ENCODE data around the gene STAC2.

STAC2 gene

DNA sequence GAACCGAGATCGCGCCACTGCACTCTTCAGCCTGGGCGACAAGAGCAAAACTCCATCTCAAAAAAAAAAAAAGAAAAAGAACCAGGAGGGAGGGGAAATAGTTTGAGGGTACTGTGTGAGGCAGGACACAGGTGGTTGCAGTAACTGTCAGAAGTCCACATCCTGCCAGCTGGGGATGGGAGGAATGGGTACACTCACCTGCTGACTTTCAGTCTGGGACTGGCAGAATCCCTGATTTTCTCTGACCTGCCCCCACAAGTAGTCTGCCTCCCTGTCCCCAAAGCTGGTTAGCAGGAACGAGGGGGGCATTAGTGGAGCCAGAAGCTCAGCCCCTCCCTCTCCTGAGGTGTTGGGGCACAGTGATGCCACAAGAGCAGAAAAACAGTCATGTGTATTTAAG lies 52.7 kb downstream of the STAC2 start:
- H2AFZ ChIP-seq (ENCODE audit: low read length) = no peak overlapping the region
- no peak overlapping the region for H3K9ac ChIP-seq (ENCODE audit: low read depth, low read length, poor library complexity)
- H2AK5ac ChIP-seq (ENCODE audit: low read depth, low read length) = no peak overlapping the region
- no peak overlapping the region for H3K27ac ChIP-seq (replicated peaks; ENCODE audit: low read length)
- DNase-seq (ENCODE audit: low spot score) = no peak
- H2BK12ac ChIP-seq (ENCODE audit: low read length) = no peak overlapping the region
- H2BK120ac ChIP-seq (ENCODE audit: low read depth, low read length) = no peak overlapping the region
- no peaks in the 10 kb centered on the region for H3K27me3 ChIP-seq (ENCODE audit: control insufficient read depth in 3 of 3, insufficient read depth in 3 of 3, low read depth in 1 of 3, low read length in 3 of 3)
- H4K8ac ChIP-seq (ENCODE audit: low read depth, low read length) = no peak overlapping the region
- WGBS, 2 donors (ENCODE audit: extremely low coverage in 2 of 2, insufficient read length in 2 of 2, insufficient replicate concordance in 1 of 2) = no CpG with 5 or more reads among the region's 5 CpGs
- H3K4ac ChIP-seq (ENCODE audit: low read length) = no peak overlapping the region
- no peak overlapping the region for H2BK5ac ChIP-seq (ENCODE audit: low read length)
- no peak overlapping the region for H3K23ac ChIP-seq (ENCODE audit: low read depth, low read length, poor library complexity)
- H3K14ac ChIP-seq (ENCODE audit: low read length) = no peak overlapping the region
- peak overlapping the region; percentile 27 for H3K18ac ChIP-seq (ENCODE audit: low read length)
- peaks cover 0 to 9% of the 10 kb centered on the region in 2 donors for H3K4me1 ChIP-seq (ENCODE audit: control insufficient read depth in 2 of 2, insufficient read depth in 1 of 2, low read depth in 1 of 2, low read length in 2 of 2)
- H3K79me1 ChIP-seq (ENCODE audit: low read depth, low read length) = no peaks in the 10 kb centered on the region
- H3K4me3 ChIP-seq (ENCODE audit: low read length in 2 of 2) = no peak overlapping the region
- peaks cover 0 to 2% of the 10 kb centered on the region in 2 donors for H3K9me3 ChIP-seq (replicated peaks in 1 of 2; ENCODE audit: control insufficient read depth in 2 of 2, insufficient read depth in 1 of 2, low read depth in 1 of 2, low read length in 2 of 2)
- no peak overlapping the region for H4K91ac ChIP-seq (ENCODE audit: low read depth, low read length, poor library complexity)
- H2BK15ac ChIP-seq (ENCODE audit: low read length) = no peak overlapping the region
- H3K36me3 ChIP-seq (replicated peaks in 1 of 2; ENCODE audit: control insufficient read depth in 2 of 2, insufficient read depth in 2 of 2, low read length in 2 of 2) = peaks cover 8 to 22% of the 10 kb centered on the region in 2 donors
- no peak overlapping the region for H3K4me2 ChIP-seq (ENCODE audit: insufficient read depth, low read length, poor library complexity, severe bottlenecking)

DNA sequence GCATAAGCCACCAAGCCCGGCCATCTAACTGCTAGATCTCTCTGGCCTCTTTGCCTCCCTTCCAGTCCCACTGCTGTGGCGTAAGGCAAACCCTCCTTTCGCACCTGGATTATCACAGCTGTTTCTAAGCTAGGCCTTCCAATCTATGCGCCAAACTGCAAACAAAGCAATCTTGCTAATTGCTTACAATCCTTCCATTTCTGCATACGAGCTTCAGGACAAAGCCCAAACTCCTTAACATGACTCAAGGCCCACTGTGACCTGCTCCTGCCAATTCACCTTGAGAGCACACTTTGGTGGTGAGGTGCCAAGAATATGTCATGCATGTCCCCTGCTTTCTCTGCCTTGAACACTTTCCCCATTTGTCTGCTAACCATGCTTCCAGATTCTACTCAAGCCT lies 53.8 kb downstream of the STAC2 start:
- Histone ChIP-seq H3K9ac (ENCODE audit: low read depth, low read length, poor library complexity) (no peak overlapping the region), H3K4me3 (ENCODE audit: low read length in 2 of 2) (no peak overlapping the region), H3K27me3 (ENCODE audit: control insufficient read depth in 3 of 3, insufficient read depth in 3 of 3, low read depth in 1 of 3, low read length in 3 of 3) (peaks cover 0 to 7% (median 7%) of the 10 kb centered on the region in 3 experiments), H3K18ac (ENCODE audit: low read length) (peak overlapping the region; percentile 18), H4K8ac (ENCODE audit: low read depth, low read length) (no peak overlapping the region), H3K27ac (replicated peaks; ENCODE audit: low read length) (no peak overlapping the region), H3K4me2 (ENCODE audit: insufficient read depth, low read length, poor library complexity, severe bottlenecking) (no peak overlapping the region), H3K4ac (ENCODE audit: low read length) (no peak overlapping the region), H2BK12ac (ENCODE audit: low read length) (peak overlapping the region; percentile 79), H3K14ac (ENCODE audit: low read length) (no peak overlapping the region), H3K9me3 (replicated peaks in 1 of 2; ENCODE audit: control insufficient read depth in 2 of 2, insufficient read depth in 1 of 2, low read depth in 1 of 2, low read length in 2 of 2) (peaks cover 0 to 2% of the 10 kb centered on the region in 2 donors), H2AK5ac (ENCODE audit: low read depth, low read length) (no peak overlapping the region), H3K79me1 (ENCODE audit: low read depth, low read length) (no peaks in the 10 kb centered on the region), H2BK15ac (ENCODE audit: low read length) (no peak overlapping the region), H3K23ac (ENCODE audit: low read depth, low read length, poor library complexity) (no peak overlapping the region), H4K91ac (ENCODE audit: low read depth, low read length, poor library complexity) (no peak overlapping the region), H2AFZ (ENCODE audit: low read length) (no peak overlapping the region), H3K4me1 (ENCODE audit: control insufficient read depth in 2 of 2, insufficient read depth in 1 of 2, low read depth in 1 of 2, low read length in 2 of 2) (peaks cover 0 to 9% of the 10 kb centered on the region in 2 donors), H2BK5ac (ENCODE audit: low read length) (no peak overlapping the region), H2BK120ac (ENCODE audit: low read depth, low read length) (no peak overlapping the region), H3K36me3 (replicated peaks in 1 of 2; ENCODE audit: control insufficient read depth in 2 of 2, insufficient read depth in 2 of 2, low read length in 2 of 2) (peaks cover 0 to 10% of the 10 kb centered on the region in 2 donors)
- DNase-seq (ENCODE audit: low spot score) = no peak
- no CpG with 5 or more reads among the region's 5 CpGs for WGBS, 2 donors (ENCODE audit: extremely low coverage in 2 of 2, insufficient read length in 2 of 2, insufficient replicate concordance in 1 of 2)

DNA sequence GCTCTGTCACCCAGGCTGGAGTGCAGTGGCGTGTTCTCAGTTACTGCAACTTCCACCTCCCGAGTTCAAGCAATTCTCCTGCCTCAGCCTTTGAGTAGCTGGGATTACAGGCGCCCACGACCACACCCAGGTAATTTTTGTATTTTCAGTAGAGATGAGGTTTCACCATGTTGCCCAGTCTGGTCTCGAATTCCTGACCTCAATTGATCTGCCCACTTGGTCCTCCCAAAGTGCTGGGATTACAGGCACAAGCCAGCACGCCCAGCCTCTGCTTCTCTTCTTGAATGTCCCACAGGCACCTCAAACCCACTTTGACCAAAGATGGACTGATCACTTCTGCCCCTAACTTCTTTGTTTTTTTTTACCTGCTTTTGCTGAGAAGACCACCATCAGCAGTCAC lies 55.2 kb downstream of the STAC2 start:
- H3K36me3 ChIP-seq (replicated peaks in 1 of 2; ENCODE audit: control insufficient read depth in 2 of 2, insufficient read depth in 2 of 2, low read length in 2 of 2) = no peaks in the 10 kb centered on the region
- no peak overlapping the region for H2BK15ac ChIP-seq (ENCODE audit: low read length)
- no peak overlapping the region for H2AK5ac ChIP-seq (ENCODE audit: low read depth, low read length)
- H2BK120ac ChIP-seq (ENCODE audit: low read depth, low read length) = no peak overlapping the region
- no peak overlapping the region for H3K18ac ChIP-seq (ENCODE audit: low read length)
- H3K14ac ChIP-seq (ENCODE audit: low read length) = no peak overlapping the region
- no peak for DNase-seq (ENCODE audit: low spot score)
- H4K8ac ChIP-seq (ENCODE audit: low read depth, low read length) = no peak overlapping the region
- H3K23ac ChIP-seq (ENCODE audit: low read depth, low read length, poor library complexity) = no peak overlapping the region
- H2BK5ac ChIP-seq (ENCODE audit: low read length) = no peak overlapping the region
- peaks cover 0 to 21% (median 20%) of the 10 kb centered on the region in 3 experiments for H3K27me3 ChIP-seq (ENCODE audit: control insufficient read depth in 3 of 3, insufficient read depth in 3 of 3, low read depth in 1 of 3, low read length in 3 of 3)
- no peak overlapping the region for H3K4me3 ChIP-seq (ENCODE audit: low read length in 2 of 2)
- H4K91ac ChIP-seq (ENCODE audit: low read depth, low read length, poor library complexity) = no peak overlapping the region
- peaks cover 0 to 9% of the 10 kb centered on the region in 2 donors for H3K4me1 ChIP-seq (ENCODE audit: control insufficient read depth in 2 of 2, insufficient read depth in 1 of 2, low read depth in 1 of 2, low read length in 2 of 2)
- no peak overlapping the region for H3K4ac ChIP-seq (ENCODE audit: low read length)
- no peak overlapping the region for H3K9ac ChIP-seq (ENCODE audit: low read depth, low read length, poor library complexity)
- no peak overlapping the region for H2AFZ ChIP-seq (ENCODE audit: low read length)
- H3K4me2 ChIP-seq (ENCODE audit: insufficient read depth, low read length, poor library complexity, severe bottlenecking) = no peak overlapping the region
- H2BK12ac ChIP-seq (ENCODE audit: low read length) = no peak overlapping the region
- no peak overlapping the region for H3K27ac ChIP-seq (replicated peaks; ENCODE audit: low read length)
- H3K79me1 ChIP-seq (ENCODE audit: low read depth, low read length) = no peaks in the 10 kb centered on the region
- peaks cover 0 to 2% of the 10 kb centered on the region in 2 donors for H3K9me3 ChIP-seq (replicated peaks in 1 of 2; ENCODE audit: control insufficient read depth in 2 of 2, insufficient read depth in 1 of 2, low read depth in 1 of 2, low read length in 2 of 2)
- no CpG with 5 or more reads among the region's 6 CpGs for WGBS, 2 donors (ENCODE audit: extremely low coverage in 2 of 2, insufficient read length in 2 of 2, insufficient replicate concordance in 1 of 2)

DNA sequence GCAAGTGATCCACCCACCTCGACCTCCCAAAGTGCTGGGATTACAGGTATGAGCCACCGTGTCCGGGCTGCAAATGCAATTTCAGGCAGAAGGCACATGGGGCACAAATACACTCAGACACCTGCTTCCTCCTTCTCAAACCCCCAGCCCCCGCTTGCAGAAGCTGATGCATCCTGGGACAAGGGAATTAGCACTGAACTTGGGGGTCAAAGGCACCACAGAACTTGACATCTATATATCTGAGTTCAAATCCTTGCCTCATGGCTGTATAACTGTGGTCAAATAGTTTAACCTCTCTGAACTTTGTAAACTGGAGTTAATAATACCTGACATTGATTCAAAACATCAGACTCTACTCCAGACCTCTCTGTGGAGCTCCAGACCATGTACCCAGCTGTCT lies 55.6 kb downstream of the STAC2 start:
- Histone ChIP-seq H3K4me1 (ENCODE audit: control insufficient read depth in 2 of 2, insufficient read depth in 1 of 2, low read depth in 1 of 2, low read length in 2 of 2) (peaks cover 0 to 9% of the 10 kb centered on the region in 2 donors), H2BK15ac (ENCODE audit: low read length) (no peak overlapping the region), H3K4me2 (ENCODE audit: insufficient read depth, low read length, poor library complexity, severe bottlenecking) (no peak overlapping the region), H2AFZ (ENCODE audit: low read length) (no peak overlapping the region), H2BK5ac (ENCODE audit: low read length) (no peak overlapping the region), H3K79me1 (ENCODE audit: low read depth, low read length) (no peaks in the 10 kb centered on the region), H4K8ac (ENCODE audit: low read depth, low read length) (no peak overlapping the region), H3K4me3 (ENCODE audit: low read length in 2 of 2) (no peak overlapping the region), H3K9me3 (replicated peaks in 1 of 2; ENCODE audit: control insufficient read depth in 2 of 2, insufficient read depth in 1 of 2, low read depth in 1 of 2, low read length in 2 of 2) (peaks cover 0 to 2% of the 10 kb centered on the region in 2 donors), H3K14ac (ENCODE audit: low read length) (no peak overlapping the region), H4K91ac (ENCODE audit: low read depth, low read length, poor library complexity) (no peak overlapping the region), H3K18ac (ENCODE audit: low read length) (no peak overlapping the region), H2BK120ac (ENCODE audit: low read depth, low read length) (no peak overlapping the region), H3K27ac (replicated peaks; ENCODE audit: low read length) (no peak overlapping the region), H2AK5ac (ENCODE audit: low read depth, low read length) (no peak overlapping the region), H3K27me3 (ENCODE audit: control insufficient read depth in 3 of 3, insufficient read depth in 3 of 3, low read depth in 1 of 3, low read length in 3 of 3) (peaks cover 4 to 25% (median 25%) of the 10 kb centered on the region in 3 experiments), H3K9ac (ENCODE audit: low read depth, low read length, poor library complexity) (no peak overlapping the region), H3K4ac (ENCODE audit: low read length) (no peak overlapping the region), H2BK12ac (ENCODE audit: low read length) (no peak overlapping the region), H3K36me3 (replicated peaks in 1 of 2; ENCODE audit: control insufficient read depth in 2 of 2, insufficient read depth in 2 of 2, low read length in 2 of 2) (no peaks in the 10 kb centered on the region), H3K23ac (ENCODE audit: low read depth, low read length, poor library complexity) (no peak overlapping the region)
- DNase-seq (ENCODE audit: low spot score) = no peak
- WGBS, 2 donors (ENCODE audit: extremely low coverage in 2 of 2, insufficient read length in 2 of 2, insufficient replicate concordance in 1 of 2) = no CpG with 5 or more reads among the region's 4 CpGs

All from neuronal stem cell (in vitro differentiated cells).